Activated naive CD8-positive, alpha-beta T cell treated with anti-CD3 and anti-CD28 coated beads for 36 hours (primary cell): ENCODE results near the gene USP11. TPM values are rescaled to one million over a fixed set of nuclear protein-coding genes. Genes with fewer than 3 reads are reported as not detected.

Experiments used
- DNase-seq: peaks from one replicate; pipeline ENCODE4 v3.0.0; 2021
- H3K27ac Mint-ChIP-seq: one replicate; pipeline ENCODE4 v1.8.0; 2022; ENCODE audit warnings: mild to moderate bottlenecking, moderate library complexity, mixed read lengths
- H3K27me3 Mint-ChIP-seq: one replicate; pipeline ENCODE4 v1.8.0; 2022; ENCODE audit warnings: mild to moderate bottlenecking, mixed read lengths
- H3K36me3 Mint-ChIP-seq: one replicate; pipeline ENCODE4 v1.8.0; 2021; ENCODE audit warnings: mild to moderate bottlenecking, mixed read lengths
- H3K4me1 Mint-ChIP-seq: one replicate; pipeline ENCODE4 v1.8.0; 2021; ENCODE audit warnings: mixed read lengths
- H3K4me3 Mint-ChIP-seq: one replicate; pipeline ENCODE4 v1.8.0; 2022; ENCODE audit warnings: mild to moderate bottlenecking, moderate library complexity, mixed read lengths
- H3K9me3 Mint-ChIP-seq: one replicate; pipeline ENCODE4 v1.8.0; 2022; ENCODE audit warnings: mixed read lengths
- total RNA-seq, 2 experiments: library from RNA; stranded (reverse); gene quantifications; one replicate each; pipeline ENCODE4 v1.2.3, GENCODE V29; 2021

Gene USP11
- total RNA-seq, 2 experiments from 2014 or later, result 45.3 to 49.5 TPM

GRCh38 chrX:47226531-47227333 is 6.1 kb upstream of the USP11 start:
- DNase-seq, result no peak
- Mint-ChIP-seq H3K4me1 (peaks cover 4% of the 10 kb centered on the region), H3K36me3 (peaks cover 13% of the 10 kb centered on the region), H3K9me3 (no peaks in the 10 kb centered on the region), H3K27ac (no peak overlapping the region), H3K4me3 (no peak overlapping the region), H3K27me3 (no peaks in the 10 kb centered on the region)

GRCh38 chrX:47227334-47227583 is 5.5 kb upstream of the USP11 start:
- no peak overlapping the region for H3K27ac Mint-ChIP-seq
- DNase-seq, result no peak
- H3K9me3 Mint-ChIP-seq, result no peaks in the 10 kb centered on the region
- H3K36me3 Mint-ChIP-seq, result peaks cover 11% of the 10 kb centered on the region
- no peak overlapping the region for H3K4me3 Mint-ChIP-seq
- H3K4me1 Mint-ChIP-seq, result no peaks in the 10 kb centered on the region
- no peaks in the 10 kb centered on the region for H3K27me3 Mint-ChIP-seq

GRCh38 chrX:47228550-47229270 is 4.1 kb upstream of the USP11 start:
- Mint-ChIP-seq H3K4me3 (no peak overlapping the region), H3K36me3 (peaks cover 10% of the 10 kb centered on the region), H3K27me3 (no peaks in the 10 kb centered on the region), H3K4me1 (no peaks in the 10 kb centered on the region), H3K9me3 (no peaks in the 10 kb centered on the region), H3K27ac (no peak overlapping the region)
- DNase-seq, result no peak

GRCh38 chrX:47229427-47229826 is 3.4 kb upstream of the USP11 start:
- peaks cover 10% of the 10 kb centered on the region for H3K36me3 Mint-ChIP-seq
- H3K4me1 Mint-ChIP-seq, result no peaks in the 10 kb centered on the region
- DNase-seq, result no peak
- no peak overlapping the region for H3K27ac Mint-ChIP-seq
- no peak overlapping the region for H3K4me3 Mint-ChIP-seq
- no peaks in the 10 kb centered on the region for H3K27me3 Mint-ChIP-seq
- no peaks in the 10 kb centered on the region for H3K9me3 Mint-ChIP-seq

GRCh38 chrX:47230136-47230868 is 2.5 kb upstream of the USP11 start:
- Mint-ChIP-seq H3K4me3 (no peak overlapping the region), H3K27ac (peak overlapping the region; percentile 48), H3K4me1 (peaks cover 2% of the 10 kb centered on the region), H3K36me3 (peaks cover 11% of the 10 kb centered on the region), H3K27me3 (no peaks in the 10 kb centered on the region), H3K9me3 (no peaks in the 10 kb centered on the region)
- DNase-seq, result no peak

- H3K4me1 Mint-ChIP-seq, result peaks cover 11% of the 10 kb centered on the region
- DNase-seq, result no peak
- H3K27me3 Mint-ChIP-seq, result no peaks in the 10 kb centered on the region
- H3K4me3 Mint-ChIP-seq, result no peak overlapping the region
- H3K9me3 Mint-ChIP-seq, result no peaks in the 10 kb centered on the region
- peaks cover 16% of the 10 kb centered on the region for H3K36me3 Mint-ChIP-seq
- H3K27ac Mint-ChIP-seq, result no peak overlapping the region
Observed at GRCh38 chrX:47231167-47231566, 1.6 kb upstream of the USP11 start.

- H3K27me3 Mint-ChIP-seq, result no peaks in the 10 kb centered on the region
- H3K27ac Mint-ChIP-seq, result peak overlapping the region; percentile 96
Observed at GRCh38 chrX:47232197-47232802, 509 bp upstream of the USP11 start.

GRCh38 chrX:47233333-47234113 is 714 bp downstream of the USP11 start:
- peaks cover 19% of the 10 kb centered on the region for H3K4me1 Mint-ChIP-seq
- H3K27me3 Mint-ChIP-seq, result no peaks in the 10 kb centered on the region
- H3K4me3 Mint-ChIP-seq, result peak overlapping the region; percentile 92
- DNase-seq, result peak; percentile 93
- peaks cover 16% of the 10 kb centered on the region for H3K36me3 Mint-ChIP-seq
- peak overlapping the region; percentile 96 for H3K27ac Mint-ChIP-seq
- H3K9me3 Mint-ChIP-seq, result no peaks in the 10 kb centered on the region

More at GRCh38 chrX:47232197-47232802, 509 bp upstream of the USP11 start:
- no peaks in the 10 kb centered on the region for H3K9me3 Mint-ChIP-seq
- peak overlapping the region; percentile 92 for H3K4me3 Mint-ChIP-seq
- H3K36me3 Mint-ChIP-seq, result peaks cover 16% of the 10 kb centered on the region
- DNase-seq, result no peak
- peaks cover 18% of the 10 kb centered on the region for H3K4me1 Mint-ChIP-seq

GRCh38 chrX:47234583-47234982 is 1.8 kb downstream of the USP11 start:
- H3K9me3 Mint-ChIP-seq, result no peaks in the 10 kb centered on the region

GRCh38 chrX:47235691-47236103 is 2.9 kb downstream of the USP11 start:
- Mint-ChIP-seq H3K36me3 (peaks cover 12% of the 10 kb centered on the region), H3K9me3 (no peaks in the 10 kb centered on the region), H3K4me1 (peaks cover 19% of the 10 kb centered on the region), H3K4me3 (peak overlapping the region; percentile 45), H3K27ac (peak overlapping the region; percentile 18), H3K27me3 (no peaks in the 10 kb centered on the region)
- no peak for DNase-seq

More at GRCh38 chrX:47234583-47234982, 1.8 kb downstream of the USP11 start:
- no peak for DNase-seq
- H3K27ac Mint-ChIP-seq, result peak overlapping the region; percentile 75
- H3K4me3 Mint-ChIP-seq, result peak overlapping the region; percentile 92
- no peaks in the 10 kb centered on the region for H3K27me3 Mint-ChIP-seq
- H3K36me3 Mint-ChIP-seq, result peaks cover 14% of the 10 kb centered on the region
- H3K4me1 Mint-ChIP-seq, result peaks cover 19% of the 10 kb centered on the region

GRCh38 chrX:47239199-47239598 is 6.4 kb downstream of the USP11 start:
- peak overlapping the region; percentile 43 for H3K27ac Mint-ChIP-seq
- H3K4me1 Mint-ChIP-seq, result peaks cover 19% of the 10 kb centered on the region
- H3K36me3 Mint-ChIP-seq, result peaks cover 11% of the 10 kb centered on the region

GRCh38 chrX:47239898-47240545 is 7.2 kb downstream of the USP11 start:
- Mint-ChIP-seq H3K36me3 (peaks cover 11% of the 10 kb centered on the region), H3K9me3 (no peaks in the 10 kb centered on the region), H3K4me1 (peaks cover 19% of the 10 kb centered on the region), H3K27ac (no peak overlapping the region), H3K4me3 (no peak overlapping the region), H3K27me3 (no peaks in the 10 kb centered on the region)
- no peak for DNase-seq

More at GRCh38 chrX:47239199-47239598, 6.4 kb downstream of the USP11 start:
- H3K27me3 Mint-ChIP-seq, result no peaks in the 10 kb centered on the region
- DNase-seq, result no peak
- no peaks in the 10 kb centered on the region for H3K9me3 Mint-ChIP-seq
- no peak overlapping the region for H3K4me3 Mint-ChIP-seq

- no peaks in the 10 kb centered on the region for H3K27me3 Mint-ChIP-seq
- H3K4me1 Mint-ChIP-seq, result peaks cover 14% of the 10 kb centered on the region
- H3K36me3 Mint-ChIP-seq, result peaks cover 7% of the 10 kb centered on the region
- no peak for DNase-seq
- no peak overlapping the region for H3K27ac Mint-ChIP-seq
- no peaks in the 10 kb centered on the region for H3K9me3 Mint-ChIP-seq
- H3K4me3 Mint-ChIP-seq, result no peak overlapping the region
Observed at GRCh38 chrX:47240619-47241018, 7.8 kb downstream of the USP11 start.
